ENCODE measurements around the gene FOXK1. TPM values are rescaled to one million over a fixed set of nuclear protein-coding genes. Genes with fewer than 3 reads are reported as not detected.
A peak's percentile ranks its signal among the peaks of the same experiment; 100 is the strongest.

Gene FOXK1
- total and polyA plus RNA-seq, 2 donors (not counting 1 experiment from before 2014, with no cell fraction given), result 5.2 to 26.9 TPM

DNA sequence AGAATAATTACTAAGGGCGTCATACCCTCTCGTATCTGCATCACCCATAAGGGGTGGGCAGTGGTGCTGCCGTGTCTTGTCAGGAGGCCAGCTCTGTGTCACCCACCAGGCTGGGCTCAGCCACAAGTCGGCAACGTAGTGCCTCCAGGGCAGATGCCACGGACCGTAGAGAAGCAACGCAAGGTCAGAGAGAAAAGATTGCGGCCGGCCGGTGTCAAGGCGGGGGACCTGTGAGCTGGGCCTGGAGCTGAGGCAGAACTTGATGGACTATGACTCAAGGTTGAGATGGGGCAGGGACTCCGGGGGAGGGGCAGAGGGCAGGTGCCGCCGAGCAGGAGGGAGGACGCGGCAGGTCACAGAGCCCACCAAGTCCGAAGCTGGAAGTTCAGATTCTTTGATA, 29.5 kb downstream of the FOXK1 start:
- no peak overlapping the region for H3K4me3 ChIP-seq (replicated peaks in 1 of 4; ENCODE audit: control extremely low read depth in 1 of 4, insufficient read depth in 1 of 4, low read depth in 3 of 4, low read length in 4 of 4)
- no peak for DNase-seq (ENCODE audit: low read depth in 2 of 2)
- H3K4me2 ChIP-seq (ENCODE audit: extremely low read depth, insufficient read depth, low read length), result no peak overlapping the region

DNA sequence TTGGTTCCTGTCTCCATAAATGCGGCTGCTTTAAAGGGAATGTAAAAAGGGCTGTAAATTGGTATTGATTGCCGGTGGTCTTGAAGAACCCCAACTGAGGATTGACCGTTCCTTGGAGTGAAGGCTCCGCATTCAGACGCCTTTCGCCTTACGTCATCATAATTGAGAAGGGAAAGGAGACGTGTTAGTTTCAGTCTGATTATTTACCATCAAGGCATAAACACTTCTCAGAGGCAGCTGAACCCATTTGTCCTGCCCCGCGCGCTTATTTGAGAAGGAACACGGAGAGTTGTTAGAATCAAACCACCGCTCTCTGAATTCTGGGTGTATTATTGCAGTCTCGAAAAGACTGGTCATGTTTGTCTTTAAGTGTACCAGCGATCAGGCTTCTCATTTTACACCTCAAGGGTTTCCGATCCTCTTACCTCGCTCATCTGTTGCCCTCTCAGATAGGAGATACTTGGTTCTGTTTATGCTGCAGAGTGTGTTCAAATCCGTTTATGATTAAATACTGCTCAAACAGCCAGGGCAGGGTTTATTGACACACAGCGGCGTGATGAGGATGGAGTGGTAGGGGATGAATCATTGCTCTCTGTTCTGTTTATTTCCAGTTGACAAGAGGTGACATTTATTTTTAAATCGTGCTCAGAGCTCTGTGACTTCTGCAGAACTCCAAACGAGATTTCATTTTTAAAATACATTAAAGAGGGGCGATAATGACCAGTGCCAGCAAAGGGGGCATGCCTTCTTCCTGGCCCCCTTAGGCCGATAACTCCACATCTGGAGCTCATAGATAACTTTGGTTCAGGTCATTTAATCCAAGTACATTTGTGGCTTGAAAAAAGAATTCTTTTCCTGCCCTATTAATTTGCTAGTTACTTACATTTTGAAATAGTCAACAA, 30.4 kb downstream of the FOXK1 start:
- H3K27me3 ChIP-seq (ENCODE audit: control insufficient read depth, insufficient read depth, low read length), result no peaks in the 10 kb centered on the region
- peak overlapping the region; percentile 60 for H3K4me2 ChIP-seq (ENCODE audit: extremely low read depth, insufficient read depth, low read length)
- H3K4me1 ChIP-seq (ENCODE audit: control insufficient read depth, extremely low read depth, insufficient read depth, low read length), result peaks cover 9% of the 10 kb centered on the region
- TF ChIP-seq EZH2 (IDR thresholded peaks at IDR 0.05; ENCODE audit: low read length, missing control alignments), result no peak
- TF ChIP-seq, protein P1, sequence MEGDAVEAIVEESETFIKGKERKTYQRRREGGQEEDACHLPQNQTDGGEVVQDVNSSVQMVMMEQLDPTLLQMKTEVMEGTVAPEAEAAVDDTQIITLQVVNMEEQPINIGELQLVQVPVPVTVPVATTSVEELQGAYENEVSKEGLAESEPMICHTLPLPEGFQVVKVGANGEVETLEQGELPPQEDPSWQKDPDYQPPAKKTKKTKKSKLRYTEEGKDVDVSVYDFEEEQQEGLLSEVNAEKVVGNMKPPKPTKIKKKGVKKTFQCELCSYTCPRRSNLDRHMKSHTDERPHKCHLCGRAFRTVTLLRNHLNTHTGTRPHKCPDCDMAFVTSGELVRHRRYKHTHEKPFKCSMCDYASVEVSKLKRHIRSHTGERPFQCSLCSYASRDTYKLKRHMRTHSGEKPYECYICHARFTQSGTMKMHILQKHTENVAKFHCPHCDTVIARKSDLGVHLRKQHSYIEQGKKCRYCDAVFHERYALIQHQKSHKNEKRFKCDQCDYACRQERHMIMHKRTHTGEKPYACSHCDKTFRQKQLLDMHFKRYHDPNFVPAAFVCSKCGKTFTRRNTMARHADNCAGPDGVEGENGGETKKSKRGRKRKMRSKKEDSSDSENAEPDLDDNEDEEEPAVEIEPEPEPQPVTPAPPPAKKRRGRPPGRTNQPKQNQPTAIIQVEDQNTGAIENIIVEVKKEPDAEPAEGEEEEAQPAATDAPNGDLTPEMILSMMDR (conservative IDR thresholded peaks at IDR 0.05 in 1 of 2, IDR thresholded peaks at IDR 0.05 in 1 of 2; ENCODE audit: low read depth in 1 of 2, low read length in 2 of 2), result no peak
- no peak overlapping the region for H3K9ac ChIP-seq (ENCODE audit: insufficient read depth, low read length)
- no peaks in the 10 kb centered on the region for H3K9me3 ChIP-seq (ENCODE audit: control insufficient read depth, insufficient read depth, low read depth, low read length)
- H2AFZ ChIP-seq (ENCODE audit: low read length), result no peak overlapping the region
- H3K79me2 ChIP-seq (ENCODE audit: control insufficient read depth, insufficient read depth, low read length), result peaks cover 77% of the 10 kb centered on the region
- DNase-seq (ENCODE audit: low read depth in 2 of 2), result peak; percentile 38 to 42
- H3K27ac ChIP-seq (ENCODE audit: insufficient read depth, low read length), result peak overlapping the region; percentile 29
- no peaks in the 10 kb centered on the region for H4K20me1 ChIP-seq (ENCODE audit: control insufficient read depth, extremely low read depth, insufficient read depth, low read length)
- no peak overlapping the region for H3K4me3 ChIP-seq (replicated peaks in 1 of 4; ENCODE audit: control extremely low read depth in 1 of 4, insufficient read depth in 1 of 4, low read depth in 3 of 4, low read length in 4 of 4)
- peaks cover 2% of the 10 kb centered on the region for H3K36me3 ChIP-seq (ENCODE audit: control insufficient read depth, insufficient read depth, low read length)

More for the DNA sequence above, 29.5 kb downstream of the FOXK1 start:
- peaks cover 75% of the 10 kb centered on the region for H3K79me2 ChIP-seq (ENCODE audit: control insufficient read depth, insufficient read depth, low read length)
- no peak overlapping the region for H2AFZ ChIP-seq (ENCODE audit: low read length)
- H3K27me3 ChIP-seq (ENCODE audit: control insufficient read depth, insufficient read depth, low read length), result no peaks in the 10 kb centered on the region
- H4K20me1 ChIP-seq (ENCODE audit: control insufficient read depth, extremely low read depth, insufficient read depth, low read length), result no peaks in the 10 kb centered on the region
- no peak for TF ChIP-seq EZH2 (IDR thresholded peaks at IDR 0.05; ENCODE audit: low read length, missing control alignments)
- TF ChIP-seq, protein P1 (conservative IDR thresholded peaks at IDR 0.05 in 1 of 2, IDR thresholded peaks at IDR 0.05 in 1 of 2; ENCODE audit: low read depth in 1 of 2, low read length in 2 of 2), result no peak
- H3K9ac ChIP-seq (ENCODE audit: insufficient read depth, low read length), result no peak overlapping the region
- no peaks in the 10 kb centered on the region for H3K9me3 ChIP-seq (ENCODE audit: control insufficient read depth, insufficient read depth, low read depth, low read length)
- peaks cover 2% of the 10 kb centered on the region for H3K36me3 ChIP-seq (ENCODE audit: control insufficient read depth, insufficient read depth, low read length)
- H3K4me1 ChIP-seq (ENCODE audit: control insufficient read depth, extremely low read depth, insufficient read depth, low read length), result peaks cover 9% of the 10 kb centered on the region
- H3K27ac ChIP-seq (ENCODE audit: insufficient read depth, low read length), result no peak overlapping the region

DNA sequence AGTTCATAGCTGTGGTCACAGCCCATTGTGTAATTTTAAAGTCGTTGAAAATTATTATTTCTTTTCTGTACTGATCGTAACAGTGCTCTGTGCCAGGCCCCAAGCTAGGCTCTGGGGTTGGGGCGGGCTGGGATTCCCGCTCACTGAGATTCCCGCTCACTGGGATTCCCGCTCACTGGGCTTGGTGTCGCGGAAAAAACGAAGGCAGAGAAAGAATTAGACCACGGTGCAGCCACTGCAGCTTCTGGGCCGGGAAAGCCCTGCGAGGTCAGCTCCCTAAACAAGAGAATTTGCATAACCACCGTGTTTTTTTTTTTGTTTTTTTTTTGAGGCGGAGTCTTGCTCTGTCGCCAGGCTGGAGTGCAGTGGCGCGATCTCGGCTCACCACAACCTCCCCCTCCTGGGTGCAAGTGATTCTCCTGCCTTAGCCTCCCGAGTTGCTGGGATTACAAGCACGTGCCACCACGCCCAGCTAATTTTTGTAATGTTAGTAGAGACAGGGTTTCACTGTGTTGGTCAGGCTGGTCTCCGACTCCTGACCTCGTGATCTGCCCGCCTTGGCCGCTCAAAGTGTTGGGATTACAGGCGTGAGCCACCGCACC, 31.2 kb downstream of the FOXK1 start:
- Histone ChIP-seq H3K4me1 (ENCODE audit: control insufficient read depth, extremely low read depth, insufficient read depth, low read length) (peaks cover 9% of the 10 kb centered on the region), H3K27ac (ENCODE audit: insufficient read depth, low read length) (peak overlapping the region; percentile 29), H3K9ac (ENCODE audit: insufficient read depth, low read length) (no peak overlapping the region), H2AFZ (ENCODE audit: low read length) (no peak overlapping the region), H3K79me2 (ENCODE audit: control insufficient read depth, insufficient read depth, low read length) (peaks cover 77% of the 10 kb centered on the region), H3K9me3 (ENCODE audit: control insufficient read depth, insufficient read depth, low read depth, low read length) (no peaks in the 10 kb centered on the region), H4K20me1 (ENCODE audit: control insufficient read depth, extremely low read depth, insufficient read depth, low read length) (no peaks in the 10 kb centered on the region), H3K27me3 (ENCODE audit: control insufficient read depth, insufficient read depth, low read length) (no peaks in the 10 kb centered on the region), H3K4me3 (replicated peaks in 1 of 4; ENCODE audit: control extremely low read depth in 1 of 4, insufficient read depth in 1 of 4, low read depth in 3 of 4, low read length in 4 of 4) (no peak overlapping the region), H3K36me3 (ENCODE audit: control insufficient read depth, insufficient read depth, low read length) (peaks cover 4% of the 10 kb centered on the region), H3K4me2 (ENCODE audit: extremely low read depth, insufficient read depth, low read length) (peak overlapping the region; percentile 60)
- TF ChIP-seq EZH2 (IDR thresholded peaks at IDR 0.05; ENCODE audit: low read length, missing control alignments), result no peak
- TF ChIP-seq, protein P1 (conservative IDR thresholded peaks at IDR 0.05 in 1 of 2, IDR thresholded peaks at IDR 0.05 in 1 of 2; ENCODE audit: low read depth in 1 of 2, low read length in 2 of 2), result no peak
- peak; percentile 55 to 76 for DNase-seq (ENCODE audit: low read depth in 2 of 2)

All from fibroblast of lung (primary cell).